Measurements from ENCODE around the gene MMP25. TPM values are rescaled to one million over a fixed set of nuclear protein-coding genes. Genes with fewer than 3 reads are reported as not detected.

The MMP25 gene
- total RNA-seq, 1 experiment from 2014 or later: 49.0 TPM

DNA sequence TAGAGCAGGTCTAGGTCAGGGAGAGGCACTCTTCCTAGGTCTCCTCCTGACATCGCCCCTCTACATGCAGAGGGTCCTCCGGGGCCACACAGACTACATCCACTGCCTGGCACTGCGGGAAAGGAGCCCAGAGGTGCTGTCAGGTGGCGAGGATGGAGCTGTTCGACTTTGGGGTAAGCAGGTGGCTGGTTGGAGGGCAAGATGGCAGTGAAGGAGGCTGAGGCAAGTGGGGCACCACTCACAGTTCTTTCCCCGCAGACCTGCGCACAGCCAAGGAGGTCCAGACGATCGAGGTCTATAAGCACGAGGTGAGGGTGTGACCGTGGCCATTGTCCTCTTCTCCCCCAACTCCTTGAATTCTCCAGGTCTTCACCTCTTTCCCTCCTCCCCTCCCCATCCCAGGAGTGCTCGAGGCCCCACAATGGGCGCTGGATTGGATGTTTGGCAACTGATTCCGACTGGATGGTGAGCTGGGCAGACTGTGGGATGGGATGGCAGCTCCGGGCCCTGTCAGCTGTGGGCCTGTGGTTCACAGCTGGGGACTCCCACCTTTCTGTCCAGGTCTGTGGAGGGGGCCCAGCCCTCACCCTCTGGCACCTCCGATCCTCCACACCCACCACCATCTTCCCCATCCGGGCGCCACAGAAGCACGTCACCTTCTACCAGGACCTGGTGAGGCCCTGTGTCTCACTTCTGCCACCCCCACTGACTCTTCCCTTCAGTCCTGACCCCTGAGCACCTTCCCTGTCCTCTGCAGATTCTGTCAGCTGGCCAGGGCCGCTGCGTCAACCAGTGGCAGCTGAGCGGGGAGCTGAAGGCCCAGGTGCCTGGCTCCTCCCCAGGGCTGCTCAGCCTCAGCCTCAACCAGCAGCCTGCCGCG is 19.5 kb upstream of the MMP25 start (continued):
- no peak for TF ChIP-seq ZNF219 (CRISPR knock-in tag; IDR thresholded peaks at IDR 0.05; ENCODE audit: borderline replicate concordance)

DNA sequence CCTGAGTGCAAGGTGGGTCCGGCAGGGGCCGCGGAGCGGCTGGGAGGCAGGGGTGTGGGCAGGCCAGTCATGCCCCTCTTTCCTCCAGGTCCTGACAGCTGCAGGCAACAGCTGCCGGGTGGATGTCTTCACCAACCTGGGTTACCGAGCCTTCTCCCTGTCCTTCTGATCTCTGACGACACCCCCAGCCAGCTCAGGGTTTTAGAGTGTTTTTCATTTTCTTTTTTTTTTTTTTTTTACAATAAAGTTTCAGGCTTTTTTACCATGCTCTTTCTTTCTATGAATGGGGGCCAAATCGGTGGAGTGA is 18.9 kb upstream of the MMP25 start:
- Mint-ChIP-seq H3K4me1 (peaks cover 31% of the 10 kb centered on the region), H3K9me3 (no peaks in the 10 kb centered on the region), H3K36me3 (peaks cover 23% of the 10 kb centered on the region), H3K27me3 (ENCODE audit: low read depth) (no peaks in the 10 kb centered on the region), H3K27ac (no peak overlapping the region), H3K4me3 (peak overlapping the region; percentile 36; the same call in 1 of the 2 replicates)
- ChIA-PET POLR2A (interaction anchor here (0.5 to 17.1 kb wide), 18 partner anchors 8 to 1511 kb away, joined by 3 to 502 read pairs (median 5); partner anchors contain the start of genes BICDL2, CLDN6, CLDN9 and TNFRSF12A), CTCF (interaction anchor here (0.6 to 9.8 kb wide), 42 partner anchors 7 to 305 kb away, joined by 3 to 355 read pairs (median 8); partner anchors contain the start of genes BICDL2, CLDN6, CLDN9 and FLYWCH2)
- no peak for TF ChIP-seq ELF4 (CRISPR knock-in tag; IDR thresholded peaks at IDR 0.05; ENCODE audit: low read depth)
- TF ChIP-seq AFF4 (CRISPR knock-in tag; IDR thresholded peaks at IDR 0.05; ENCODE audit: borderline replicate concordance): no peak
- no peak for DNase-seq (ENCODE audit: low spot score)
- no peak for ATAC-seq

DNA sequence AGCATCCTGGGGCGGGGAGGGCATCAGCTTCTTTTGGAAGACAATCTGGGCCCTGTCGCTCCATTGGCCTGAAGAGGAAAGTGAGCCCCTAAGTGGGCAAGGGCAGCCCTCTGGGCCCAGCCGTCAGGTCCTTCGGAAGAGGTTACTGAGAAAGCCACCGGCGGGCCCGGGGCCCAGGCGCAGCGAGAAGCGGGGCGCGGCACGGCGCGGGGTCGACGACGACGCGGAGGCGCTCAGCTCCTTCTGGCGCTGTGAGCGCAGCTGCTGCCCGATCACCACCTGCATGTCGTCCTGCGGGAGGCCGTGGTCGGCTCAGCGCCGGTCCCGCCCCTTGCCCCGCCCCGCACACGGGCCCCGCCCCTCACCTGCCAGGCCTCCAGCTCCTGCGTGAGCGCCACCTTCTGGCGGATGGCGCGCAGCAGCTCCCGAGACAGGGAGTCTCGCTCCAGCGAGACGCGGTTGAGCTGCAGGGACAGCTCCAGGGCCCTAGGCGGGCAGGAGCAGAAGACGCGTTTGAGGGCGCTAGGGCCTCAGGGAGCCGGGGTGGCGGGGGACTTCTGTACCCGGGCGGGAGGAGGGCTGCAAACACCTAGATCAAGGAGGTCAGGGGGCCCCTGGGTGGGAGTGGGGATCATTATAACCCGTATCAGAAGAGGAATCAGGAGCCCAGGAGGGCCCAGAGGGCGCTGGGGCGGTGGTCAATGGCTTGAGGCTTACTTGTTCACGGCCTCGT is 18.2 kb upstream of the MMP25 start:
- Mint-ChIP-seq H3K4me1 (peaks cover 28% of the 10 kb centered on the region), H3K36me3 (peaks cover 23% of the 10 kb centered on the region), H3K27ac (no peak overlapping the region), H3K4me3 (peak overlapping the region; percentile 36), H3K9me3 (no peaks in the 10 kb centered on the region), H3K27me3 (ENCODE audit: low read depth) (no peaks in the 10 kb centered on the region)
- CTCF ChIA-PET: interaction anchor here (0.6 to 9.8 kb wide), 51 partner anchors 7 to 1255 kb away, joined by 3 to 355 read pairs (median 7); partner anchors contain the start of genes BICDL2, CLDN6, CLDN9 and FLYWCH2
- peak; percentile 97 for DNase-seq (ENCODE audit: low spot score)
- POLR2A ChIA-PET: interaction anchor here (0.5 to 17.1 kb wide), 17 partner anchors 8 to 778 kb away, joined by 3 to 502 read pairs (median 5); partner anchors contain the start of genes BICDL2, CLDN6, CLDN9 and TNFRSF12A
- ATAC-seq: peak; percentile 49
- TF ChIP-seq ZNF671 (CRISPR knock-in tag; IDR thresholded peaks at IDR 0.05) (no peak), PRRX2 (CRISPR knock-in tag; IDR thresholded peaks at IDR 0.05) (no peak), RELA (CRISPR knock-in tag; IDR thresholded peaks at IDR 0.05; ENCODE audit: borderline replicate concordance) (peak; percentile 37; the same call in 1 of the 2 replicates), PREB (CRISPR knock-in tag; IDR thresholded peaks at IDR 0.05; ENCODE audit: borderline replicate concordance) (no peak), ZNF121 (CRISPR knock-in tag; IDR thresholded peaks at IDR 0.05) (peak; percentile 61; the same call in 1 of the 2 replicates), ZBTB43 (CRISPR knock-in tag; IDR thresholded peaks at IDR 0.05) (no peak), FOXP1 (CRISPR knock-in tag; IDR thresholded peaks at IDR 0.05; ENCODE audit: borderline replicate concordance) (no peak), CBFB (CRISPR knock-in tag; IDR thresholded peaks at IDR 0.05; ENCODE audit: low read depth) (0 out of 2 replicates have a peak, but pooled peaks have one; percentile 63), E2F5 (CRISPR knock-in tag; IDR thresholded peaks at IDR 0.05) (0 out of 2 replicates have a peak, but pooled peaks have one; percentile 36), FOXJ3 (CRISPR knock-in tag; IDR thresholded peaks at IDR 0.05; ENCODE audit: borderline replicate concordance) (no peak), RORB (CRISPR knock-in tag; IDR thresholded peaks at IDR 0.05) (no peak), NR1H2 (CRISPR knock-in tag; IDR thresholded peaks at IDR 0.05) (no peak), MLX (CRISPR knock-in tag; IDR thresholded peaks at IDR 0.05) (no peak), TP53 (CRISPR knock-in tag; IDR thresholded peaks at IDR 0.05) (0 out of 2 replicates have a peak, but pooled peaks have one; percentile 68)
- TF ChIP-seq, protein P1, sequence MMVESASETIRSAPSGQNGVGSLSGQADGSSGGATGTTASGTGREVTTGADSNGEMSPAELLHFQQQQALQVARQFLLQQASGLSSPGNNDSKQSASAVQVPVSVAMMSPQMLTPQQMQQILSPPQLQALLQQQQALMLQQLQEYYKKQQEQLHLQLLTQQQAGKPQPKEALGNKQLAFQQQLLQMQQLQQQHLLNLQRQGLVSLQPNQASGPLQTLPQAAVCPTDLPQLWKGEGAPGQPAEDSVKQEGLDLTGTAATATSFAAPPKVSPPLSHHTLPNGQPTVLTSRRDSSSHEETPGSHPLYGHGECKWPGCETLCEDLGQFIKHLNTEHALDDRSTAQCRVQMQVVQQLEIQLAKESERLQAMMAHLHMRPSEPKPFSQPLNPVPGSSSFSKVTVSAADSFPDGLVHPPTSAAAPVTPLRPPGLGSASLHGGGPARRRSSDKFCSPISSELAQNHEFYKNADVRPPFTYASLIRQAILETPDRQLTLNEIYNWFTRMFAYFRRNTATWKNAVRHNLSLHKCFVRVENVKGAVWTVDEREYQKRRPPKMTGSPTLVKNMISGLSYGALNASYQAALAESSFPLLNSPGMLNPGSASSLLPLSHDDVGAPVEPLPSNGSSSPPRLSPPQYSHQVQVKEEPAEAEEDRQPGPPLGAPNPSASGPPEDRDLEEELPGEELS (CRISPR knock-in tag; IDR thresholded peaks at IDR 0.05): peak; percentile 66; the same call in 1 of the 2 replicates
- TF ChIP-seq, protein P2, sequence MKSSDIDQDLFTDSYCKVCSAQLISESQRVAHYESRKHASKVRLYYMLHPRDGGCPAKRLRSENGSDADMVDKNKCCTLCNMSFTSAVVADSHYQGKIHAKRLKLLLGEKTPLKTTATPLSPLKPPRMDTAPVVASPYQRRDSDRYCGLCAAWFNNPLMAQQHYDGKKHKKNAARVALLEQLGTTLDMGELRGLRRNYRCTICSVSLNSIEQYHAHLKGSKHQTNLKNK (CRISPR knock-in tag; IDR thresholded peaks at IDR 0.05): 0 out of 2 replicates have a peak, but pooled peaks have one; percentile 37

Data from WTC11 (cell line).